Testis (tissue), 2 donors: ENCODE measurements around the gene SH2D5.

Experiments used
- CTCF ChIP-seq, 3 experiments: fragments of 450-650 bp in 2 of 3; fragments of 200-600 bp in 1 of 3; sonication (generic) in 1 of 3; IDR thresholded peaks; one replicate each; pipeline ENCODE4 v1.5.1; 2016 to 2019; ENCODE audit warnings: antibody characterized with exemption in 3 of 3, mild to moderate bottlenecking in 2 of 3, moderate library complexity in 1 of 3
- POLR2A ChIP-seq: fragments of 450-650 bp; IDR thresholded peaks from one replicate; pipeline ENCODE4 v1.6.1; 2017; ENCODE audit warnings: antibody characterized with exemption, mild to moderate bottlenecking, moderate library complexity

- TF ChIP-seq POLR2A, result no peak
- no peak for TF ChIP-seq CTCF (IDR thresholded peaks at IDR 0.05)
These were observed 48.9 kb downstream of the SH2D5 start for GRCh38 chr1:20683614-20684013.
